Activated CD4-positive, alpha-beta T cell treated with anti-CD3 and anti-CD28 coated beads for 36 hours (primary cell): ENCODE results near the gene ETFDH. TPM values are rescaled to one million over a fixed set of nuclear protein-coding genes. Genes with fewer than 3 reads are reported as not detected.
A peak's percentile ranks its signal among the peaks of the same experiment; 100 is the strongest.
"Not testable (repeated sequence)": the region's sequence is repeated elsewhere in the genome, so short reads cannot be mapped to it uniquely, and the experiment has no call there.

Source experiments
- ATAC-seq: fragments of 200-7000 bp; cut with Tn5 transposase; one replicate; pipeline ENCODE4 v1.10.0; 2021; ENCODE audit warnings: mild to moderate bottlenecking, moderate library complexity
- CTCF ChIA-PET: fragments of 350-600 bp; sonication (Branson Sonifier 250); formaldehyde crosslinking; loops from one replicate; lab custom pipeline; 2021; ENCODE audit warnings: antibody characterized with exemption; lab: Charles Lee
- POLR2A ChIA-PET: fragments of 350-600 bp; sonication (Branson Sonifier 250); formaldehyde crosslinking; loops from one replicate; lab custom pipeline; 2021; ENCODE audit warnings: antibody characterized with exemption, inconsistent platforms; lab: Charles Lee
- DNase-seq: peaks from one replicate; pipeline ENCODE4 v3.0.0-alpha.2; 2020
- H3K27ac Mint-ChIP-seq: one replicate; pipeline ENCODE4 v1.8.0; 2021; ENCODE audit warnings: mixed read lengths
- H3K27me3 Mint-ChIP-seq: one replicate; pipeline ENCODE4 v1.8.0; 2021; ENCODE audit warnings: mixed read lengths
- H3K36me3 Mint-ChIP-seq: one replicate; pipeline ENCODE4 v1.8.0; 2021; ENCODE audit warnings: low read depth, mixed read lengths
- H3K4me1 Mint-ChIP-seq: one replicate; pipeline ENCODE4 v1.8.0; 2021; ENCODE audit warnings: mixed read lengths
- H3K4me3 Mint-ChIP-seq: one replicate; pipeline ENCODE4 v1.8.0; 2021; ENCODE audit warnings: mild to moderate bottlenecking, moderate library complexity, mixed read lengths
- H3K9me3 Mint-ChIP-seq: one replicate; pipeline ENCODE4 v1.8.0; 2021; ENCODE audit warnings: low read depth, mixed read lengths
- intact Hi-C, 2 experiments: fragments of 100-400 bp; cut with DNase I in 1 of 2; cut with micrococcal nuclease in 1 of 2; formaldehyde crosslinking; loops; one replicate each; pipeline versions ENCODE4 v1.14.2 to v1.15.1; 2022 to 2024; cut with DNase I, micrococcal nuclease
- total RNA-seq, 2 experiments: library from RNA; stranded (reverse); gene quantifications; one replicate each; pipeline ENCODE4 v1.2.3, GENCODE V29; 2021

The ETFDH gene
- total RNA-seq, 2 experiments from 2014 or later: 39.5 to 46.9 TPM

DNA sequence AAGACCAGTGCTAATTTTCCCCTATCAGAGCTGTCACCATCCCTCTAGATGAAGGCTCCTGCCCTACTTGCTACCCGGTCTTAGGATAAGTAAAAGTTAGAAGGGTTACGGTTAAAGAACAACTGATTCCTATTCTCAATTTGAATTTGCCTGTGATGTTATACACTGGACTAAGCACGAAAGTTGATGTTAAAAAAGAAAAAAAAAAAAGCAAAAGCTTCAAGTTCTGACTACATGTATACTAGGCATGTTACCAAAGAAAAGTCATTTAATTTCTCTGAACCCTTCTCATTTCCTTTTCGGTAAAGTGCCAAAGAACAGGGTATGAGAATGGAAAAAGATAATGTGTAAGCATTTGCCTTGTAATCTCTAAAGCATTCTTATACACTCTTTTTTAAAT, 52.5 kb downstream of the ETFDH start:
- ChIA-PET CTCF (interaction anchor here (0.9 to 1.7 kb wide), 4 partner anchors 45 to 479 kb away, joined by 3 to 4 read pairs (median 4); no protein-coding TSS in a partner anchor), POLR2A (interaction anchor here (0.6 kb wide), 1 partner anchor 53 kb away, joined by 3 read pairs; the partner anchor contains the start of gene C4orf46)
- ATAC-seq (peak; percentile 24), DNase-seq (no peak)
- peak overlapping the region; percentile 100 for H3K27ac Mint-ChIP-seq
- intact Hi-C loops: loop anchor here (1.0 to 10.0 kb wide), 5 partner anchors 88 to 723 kb away; no protein-coding TSS in a partner anchor
- peak overlapping the region; percentile 99 for H3K4me3 Mint-ChIP-seq
- no peaks in the 10 kb centered on the region for H3K9me3 Mint-ChIP-seq
- peaks cover 53% of the 10 kb centered on the region for H3K4me1 Mint-ChIP-seq
- H3K27me3 Mint-ChIP-seq: peaks cover 16% of the 10 kb centered on the region
- H3K36me3 Mint-ChIP-seq: peaks cover 29% of the 10 kb centered on the region

DNA sequence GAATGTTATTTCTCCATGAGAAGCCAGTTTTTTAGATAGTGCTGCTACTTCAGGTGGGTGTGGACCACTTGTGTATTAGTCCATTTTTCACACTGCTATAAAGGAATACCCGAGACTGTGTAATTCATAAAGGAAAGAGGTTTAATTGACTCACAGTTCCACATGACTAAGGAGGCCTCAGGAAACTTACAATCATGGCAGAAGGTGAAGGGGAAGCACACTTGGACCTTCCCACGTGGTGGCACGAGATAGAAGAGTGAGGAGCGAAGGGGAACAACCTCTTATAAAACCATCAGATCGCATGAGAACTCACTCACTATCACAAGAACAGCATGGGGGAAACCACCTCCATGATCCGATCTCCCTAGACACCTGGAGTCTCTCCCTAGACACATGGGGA, 54.5 kb downstream of the ETFDH start:
- DNase-seq: peak; percentile 8
- intact Hi-C loops: loop anchor here in 1 of 2 experiments (10.0 kb wide), 1 partner anchor 348 kb away; no protein-coding TSS in a partner anchor

DNA sequence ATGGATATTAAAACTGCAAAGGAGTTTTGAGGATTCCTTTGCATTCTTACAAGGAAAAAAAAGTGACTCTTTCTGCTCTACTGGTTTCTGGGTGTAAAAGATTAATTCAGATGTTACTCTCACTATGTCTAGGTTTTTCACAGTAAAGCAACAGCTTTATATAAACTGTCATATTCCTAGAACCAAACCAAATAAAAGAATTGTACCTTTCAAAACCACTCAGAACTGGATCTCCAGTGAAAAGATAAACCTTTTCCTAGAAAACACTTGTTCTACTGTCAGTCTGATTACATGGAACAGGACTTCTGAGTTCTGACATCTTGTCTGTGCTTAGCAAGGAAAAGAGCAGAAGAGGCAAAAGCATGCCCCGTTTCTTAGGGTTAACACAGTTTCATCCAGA, 56.1 kb downstream of the ETFDH start:
- Mint-ChIP-seq H3K4me1 (peaks cover 39% of the 10 kb centered on the region), H3K27ac (no peak overlapping the region), H3K9me3 (no peaks in the 10 kb centered on the region), H3K27me3 (peaks cover 29% of the 10 kb centered on the region), H3K36me3 (no peaks in the 10 kb centered on the region), H3K4me3 (no peak overlapping the region)
- DNase-seq (no peak), ATAC-seq (no peak)
- CTCF ChIA-PET: interaction anchor here (1.0 to 1.3 kb wide), 3 partner anchors 16 to 451 kb away, joined by 3 read pairs; no protein-coding TSS in a partner anchor
- intact Hi-C loops: loop anchor here in 1 of 2 experiments (10.0 kb wide), 1 partner anchor 347 kb away; no protein-coding TSS in a partner anchor
- POLR2A ChIA-PET: no interaction called here

More for the DNA sequence above, 54.5 kb downstream of the ETFDH start:
- H3K4me1 Mint-ChIP-seq: peaks cover 41% of the 10 kb centered on the region
- CTCF ChIA-PET: interaction anchor here (0.8 to 1.3 kb wide), 3 partner anchors 124 to 476 kb away, joined by 3 to 4 read pairs (median 3); no protein-coding TSS in a partner anchor
- no peak overlapping the region for H3K27ac Mint-ChIP-seq
- no peak for ATAC-seq
- H3K36me3 Mint-ChIP-seq: peaks cover 11% of the 10 kb centered on the region
- no peaks in the 10 kb centered on the region for H3K9me3 Mint-ChIP-seq
- POLR2A ChIA-PET: no interaction called here
- H3K27me3 Mint-ChIP-seq: peaks cover 21% of the 10 kb centered on the region
- H3K4me3 Mint-ChIP-seq: no peak overlapping the region

DNA sequence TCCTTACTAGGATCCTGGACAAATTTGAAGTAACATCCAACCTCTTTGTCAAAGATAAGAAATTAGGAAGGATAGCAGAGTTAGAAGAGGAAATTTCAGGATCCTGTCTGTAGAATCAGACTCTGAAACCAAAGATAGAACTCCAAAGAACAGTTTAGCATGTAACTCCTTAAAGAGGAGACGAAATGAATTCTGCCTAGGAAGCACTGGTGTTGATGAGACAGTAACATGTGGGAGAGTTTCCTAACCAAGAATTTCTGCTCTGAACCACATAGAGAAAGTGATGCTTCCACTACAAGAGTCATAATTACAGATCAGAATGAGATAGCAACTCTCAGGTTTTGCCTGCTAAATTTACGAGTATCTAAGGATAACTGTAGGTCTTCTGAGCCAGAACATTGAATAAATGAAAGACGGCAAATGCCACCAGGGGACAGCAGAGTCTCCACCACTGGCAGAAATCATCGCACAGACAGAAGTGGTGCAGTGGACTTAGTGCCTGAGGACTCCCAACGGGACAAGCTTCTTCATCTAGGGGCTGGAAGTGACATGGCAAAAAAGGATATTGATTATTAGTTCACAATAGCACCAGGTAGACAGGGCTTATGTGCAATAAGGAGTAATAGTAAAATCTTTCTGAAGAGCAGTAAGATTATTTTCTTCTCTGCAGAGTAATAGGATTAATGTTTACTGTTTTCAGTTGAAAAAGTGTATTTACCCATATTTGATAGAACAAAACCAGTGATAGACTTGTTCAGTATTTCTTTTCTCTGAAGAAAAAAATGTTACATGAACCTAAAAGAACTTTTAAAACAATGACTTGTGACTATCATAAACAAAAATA, 57.8 kb downstream of the ETFDH start:
- ATAC-seq (peak; percentile 87), DNase-seq (peak; percentile 72)
- POLR2A ChIA-PET: no interaction called here
- CTCF ChIA-PET: interaction anchor here (0.6 to 1.6 kb wide), 5 partner anchors 12 to 471 kb away, joined by 3 to 8 read pairs (median 4); no protein-coding TSS in a partner anchor
- no peak overlapping the region for H3K27ac Mint-ChIP-seq
- H3K4me3 Mint-ChIP-seq: no peak overlapping the region
- no peaks in the 10 kb centered on the region for H3K36me3 Mint-ChIP-seq
- peaks cover 29% of the 10 kb centered on the region for H3K27me3 Mint-ChIP-seq
- H3K4me1 Mint-ChIP-seq: peaks cover 25% of the 10 kb centered on the region
- intact Hi-C loops: loop anchor here (1.0 to 10.0 kb wide), 5 partner anchors 120 to 473 kb away; no protein-coding TSS in a partner anchor
- no peaks in the 10 kb centered on the region for H3K9me3 Mint-ChIP-seq

DNA sequence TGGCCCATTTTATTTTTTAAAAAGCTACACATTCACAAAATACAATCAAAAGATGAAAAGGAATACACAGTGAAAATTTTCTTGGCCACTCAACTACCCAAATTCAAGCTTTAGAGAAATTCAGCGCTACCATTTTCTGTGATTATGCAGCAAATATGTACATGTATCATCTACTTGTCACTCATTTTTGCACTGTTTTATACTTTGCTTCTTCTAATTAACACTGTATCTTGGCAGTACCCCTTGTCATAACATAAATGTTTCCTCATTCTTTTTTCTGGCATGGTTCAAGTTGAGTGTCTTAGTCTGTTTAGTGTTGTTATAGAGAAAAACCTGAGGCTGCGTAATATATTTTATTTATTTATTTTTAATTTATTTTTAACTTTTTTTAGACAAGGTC, 66.8 kb downstream of the ETFDH start:
- no peaks in the 10 kb centered on the region for H3K4me1 Mint-ChIP-seq
- ChIA-PET CTCF (no interaction called here), POLR2A (no interaction called here)
- intact Hi-C loops: no loop called here
- H3K4me3 Mint-ChIP-seq: no peak overlapping the region
- no peaks in the 10 kb centered on the region for H3K36me3 Mint-ChIP-seq
- peaks cover 6% of the 10 kb centered on the region for H3K27me3 Mint-ChIP-seq
- H3K27ac Mint-ChIP-seq: no peak overlapping the region
- ATAC-seq: no peak
- no peaks in the 10 kb centered on the region for H3K9me3 Mint-ChIP-seq
- no peak for DNase-seq

DNA sequence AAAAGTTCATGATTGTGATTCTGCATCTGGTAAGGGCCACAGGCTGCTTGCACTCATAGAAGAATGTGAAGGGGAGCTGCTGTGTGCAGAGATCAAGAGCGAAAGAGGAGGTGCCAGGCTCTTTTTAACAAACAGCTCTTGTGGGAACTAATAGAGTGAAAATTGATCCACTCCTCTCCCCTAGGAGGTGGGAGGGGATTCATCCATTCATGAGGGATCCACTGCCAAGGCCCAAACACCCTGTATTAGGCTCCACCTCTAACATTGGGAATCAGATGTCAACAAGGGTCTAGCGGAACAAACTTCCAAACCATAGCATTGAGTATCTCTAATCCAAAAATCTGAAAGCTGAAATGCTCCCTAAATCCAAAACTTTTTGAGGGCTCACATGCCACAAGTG, 67.5 kb downstream of the ETFDH start:
- ChIA-PET POLR2A (no interaction called here), CTCF (no interaction called here)
- intact Hi-C loops: no loop called here
- no peak for ATAC-seq
- no peaks in the 10 kb centered on the region for H3K9me3 Mint-ChIP-seq
- no peaks in the 10 kb centered on the region for H3K4me1 Mint-ChIP-seq
- no peak for DNase-seq
- H3K27ac Mint-ChIP-seq: no peak overlapping the region
- H3K4me3 Mint-ChIP-seq: no peak overlapping the region
- H3K36me3 Mint-ChIP-seq: no peaks in the 10 kb centered on the region
- peaks cover 6% of the 10 kb centered on the region for H3K27me3 Mint-ChIP-seq

DNA sequence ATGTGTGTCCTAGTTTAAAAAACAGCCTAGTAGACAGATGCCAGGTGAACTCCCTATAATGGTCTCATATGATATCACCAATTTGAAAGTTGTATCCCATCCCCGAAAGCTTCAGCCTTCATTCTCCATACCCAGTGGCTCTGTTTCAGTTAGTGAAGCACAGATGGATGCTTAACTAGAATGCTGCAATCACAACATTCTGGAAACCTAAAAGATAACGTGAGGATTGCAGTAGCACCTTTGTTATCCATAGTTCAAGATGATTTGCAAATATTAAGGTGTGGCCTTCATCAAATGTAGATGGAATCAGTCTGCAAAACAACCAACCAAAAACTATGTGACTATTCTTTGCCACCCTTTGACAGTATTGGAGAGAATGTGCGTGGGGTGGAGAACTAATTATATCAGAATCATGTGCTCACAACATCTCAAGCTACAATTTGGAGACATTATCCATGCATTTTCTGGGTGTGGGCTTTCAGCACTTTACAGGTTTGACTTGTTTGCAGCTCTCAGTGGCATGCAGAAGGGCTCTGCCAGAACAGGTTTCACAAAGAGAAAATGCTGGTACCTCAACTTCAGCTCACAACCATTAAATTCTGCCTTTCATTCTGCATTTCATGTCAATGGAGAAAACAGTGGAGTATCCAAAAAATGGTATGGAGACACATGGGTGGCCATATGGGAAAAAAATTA, 69.4 kb downstream of the ETFDH start:
- ChIA-PET POLR2A (no interaction called here), CTCF (interaction anchor here (1.0 to 1.2 kb wide), 2 partner anchors 11 to 105 kb away, joined by 3 to 4 read pairs; no protein-coding TSS in a partner anchor)
- H3K4me1 Mint-ChIP-seq: no peaks in the 10 kb centered on the region
- ATAC-seq (no peak), DNase-seq (no peak)
- no peaks in the 10 kb centered on the region for H3K9me3 Mint-ChIP-seq
- peaks cover 6% of the 10 kb centered on the region for H3K27me3 Mint-ChIP-seq
- no peak overlapping the region for H3K4me3 Mint-ChIP-seq
- no peak overlapping the region for H3K27ac Mint-ChIP-seq
- H3K36me3 Mint-ChIP-seq: no peaks in the 10 kb centered on the region
- intact Hi-C loops: no loop called here

DNA sequence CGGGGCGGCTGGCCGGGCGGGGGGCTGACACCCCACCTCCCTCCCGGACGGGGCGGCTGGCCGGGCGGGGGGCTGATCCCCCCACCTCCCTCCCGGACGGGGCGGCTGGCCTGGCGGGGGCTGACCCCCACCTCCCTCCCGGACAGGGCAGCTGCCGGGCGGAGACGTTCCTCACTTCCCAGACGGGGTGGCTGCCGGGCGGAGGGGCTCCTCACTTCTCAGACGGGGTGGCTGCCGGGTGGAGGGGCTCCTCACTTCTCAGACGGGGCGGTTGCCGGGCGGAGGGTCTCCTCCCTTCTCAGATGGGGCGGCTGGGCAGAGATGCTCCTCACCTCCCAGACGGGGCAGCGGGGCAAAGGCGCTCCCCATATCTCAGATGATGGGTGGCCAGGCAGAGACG, 74.4 kb downstream of the ETFDH start:
- POLR2A ChIA-PET, intact Hi-C loops, ATAC-seq, CTCF ChIA-PET, H3K27me3 Mint-ChIP-seq, H3K36me3 Mint-ChIP-seq, DNase-seq, H3K4me3 Mint-ChIP-seq, H3K9me3 Mint-ChIP-seq, H3K4me1 Mint-ChIP-seq, H3K27ac Mint-ChIP-seq: not testable (repeated sequence)

DNA sequence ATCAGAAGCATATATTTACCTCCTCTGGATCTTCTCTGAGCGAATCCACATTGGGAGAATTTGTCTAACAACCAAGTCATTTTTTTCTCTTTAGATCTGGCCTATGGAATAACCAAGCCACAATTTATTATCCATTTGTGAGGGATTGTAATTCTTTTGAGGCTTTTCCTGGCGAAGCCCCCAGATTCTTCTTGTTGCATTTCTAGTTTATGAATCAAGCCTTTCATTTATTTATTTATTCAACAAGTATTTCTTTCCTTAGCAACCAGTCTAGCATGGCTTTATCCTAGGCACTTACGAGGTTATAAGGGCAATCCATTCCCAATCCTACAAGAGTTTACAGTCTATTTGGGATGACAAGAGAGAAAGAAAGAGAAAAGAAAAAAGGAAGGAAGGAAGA, 78.3 kb downstream of the ETFDH start:
- ChIA-PET POLR2A (no interaction called here), CTCF (no interaction called here)
- Mint-ChIP-seq H3K36me3 (no peaks in the 10 kb centered on the region), H3K4me1 (no peaks in the 10 kb centered on the region), H3K27ac (no peak overlapping the region), H3K9me3 (no peaks in the 10 kb centered on the region), H3K4me3 (no peak overlapping the region), H3K27me3 (peaks cover 4% of the 10 kb centered on the region)
- DNase-seq (no peak), ATAC-seq (no peak)
- intact Hi-C loops: no loop called here

DNA sequence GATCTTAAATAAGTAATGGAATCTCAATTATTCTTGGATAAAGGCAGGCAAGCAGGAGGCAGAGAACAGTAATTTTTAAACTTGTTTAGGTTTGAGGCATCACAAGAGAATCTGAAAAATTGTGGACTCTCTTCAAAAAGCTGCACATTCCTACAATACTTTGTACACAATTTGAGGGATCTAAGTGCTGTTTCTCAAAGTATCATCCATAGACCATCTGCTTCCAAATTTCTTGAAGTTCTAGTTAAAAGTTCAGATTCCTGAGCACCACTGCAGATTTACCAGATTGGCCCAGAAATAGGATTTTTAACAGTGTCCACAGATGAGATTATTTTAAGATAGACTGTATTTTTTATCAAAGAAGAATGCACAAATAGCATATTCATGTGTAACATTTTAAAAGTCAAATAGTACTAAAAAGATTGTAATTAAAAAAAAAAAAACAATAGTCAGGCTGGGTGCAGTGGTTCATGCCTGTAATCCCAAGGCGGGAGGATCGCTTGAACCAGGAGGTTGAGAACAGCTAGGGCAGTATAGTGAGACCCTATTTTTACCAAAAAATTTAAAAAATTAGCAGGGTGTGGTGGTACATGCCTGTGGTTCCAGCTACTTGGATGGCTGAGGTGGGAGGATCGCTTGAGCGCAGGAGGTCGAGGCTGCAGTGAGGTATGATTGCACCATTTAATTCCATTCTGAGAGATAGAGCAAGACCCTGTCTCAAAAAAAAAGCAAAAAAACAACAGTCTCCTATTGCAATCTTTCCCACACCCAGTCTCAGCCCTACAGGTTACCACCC, 82.5 kb downstream of the ETFDH start:
- DNase-seq: no peak
- no peak for ATAC-seq
- intact Hi-C loops: no loop called here
- no peak overlapping the region for H3K27ac Mint-ChIP-seq
- H3K27me3 Mint-ChIP-seq: peaks cover 18% of the 10 kb centered on the region
- POLR2A ChIA-PET: no interaction called here
- CTCF ChIA-PET: interaction anchor here (2.1 kb wide), 1 partner anchor 97 kb away, joined by 4 read pairs; no protein-coding TSS in a partner anchor
- no peaks in the 10 kb centered on the region for H3K36me3 Mint-ChIP-seq
- no peaks in the 10 kb centered on the region for H3K4me1 Mint-ChIP-seq
- no peak overlapping the region for H3K4me3 Mint-ChIP-seq
- H3K9me3 Mint-ChIP-seq: peaks cover 2% of the 10 kb centered on the region
